ENCODE measurements around the gene LONP1. TPM values are rescaled to one million over a fixed set of nuclear protein-coding genes. Genes with fewer than 3 reads are reported as not detected.
A peak's percentile ranks its signal among the peaks of the same experiment; 100 is the strongest.
"Not testable (repeated sequence)": the region's sequence is repeated elsewhere in the genome, so short reads cannot be mapped to it uniquely, and the experiment has no call there.

LONP1 gene
- total RNA-seq, 1 donor = 163 TPM

DNA sequence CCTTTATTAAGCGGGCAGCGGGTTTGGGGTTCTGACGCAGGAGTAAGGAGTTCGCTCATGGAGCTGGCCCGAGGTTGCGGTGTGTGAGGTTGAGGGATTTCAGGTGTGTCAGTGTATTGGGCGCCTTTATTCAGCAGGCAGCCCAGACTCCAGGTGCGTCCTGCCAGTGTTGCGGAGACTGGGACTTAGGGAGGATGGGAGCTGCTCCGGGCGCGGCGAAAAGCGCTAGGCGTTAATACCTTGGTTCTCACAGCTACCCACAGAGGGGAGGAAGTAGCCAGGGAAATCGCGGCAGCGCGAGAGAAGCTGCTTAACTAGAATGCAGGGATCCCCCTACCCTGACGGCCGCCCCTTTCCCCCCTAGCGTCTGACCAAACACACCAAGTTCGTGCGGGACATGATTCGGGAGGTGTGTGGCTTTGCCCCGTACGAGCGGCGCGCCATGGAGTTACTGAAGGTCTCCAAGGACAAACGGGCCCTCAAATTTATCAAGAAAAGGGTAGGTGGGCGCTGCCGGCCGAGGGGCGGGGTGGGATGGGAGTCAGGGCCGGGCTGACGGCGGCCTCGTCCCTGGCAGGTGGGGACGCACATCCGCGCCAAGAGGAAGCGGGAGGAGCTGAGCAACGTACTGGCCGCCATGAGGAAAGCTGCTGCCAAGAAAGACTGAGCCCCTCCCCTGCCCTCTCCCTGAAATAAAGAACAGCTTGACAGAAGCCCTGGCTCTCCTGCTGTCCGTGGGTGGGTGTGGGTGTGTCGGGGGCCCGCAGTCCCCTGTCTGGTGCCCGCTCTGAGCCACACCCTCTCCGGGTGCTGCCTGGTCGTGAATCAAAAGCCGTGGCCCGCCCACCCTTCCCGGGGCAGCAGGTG lies 28.8 kb downstream of the LONP1 start:
- DNase-seq (ENCODE audit: insufficient read length, low spot score, missing footprints) = peak; percentile 93
- Histone ChIP-seq H3K9me3 (ENCODE audit: low read depth, low read length) (no peaks in the 10 kb centered on the region), H4K20me1 (ENCODE audit: insufficient read depth, low read length) (peaks cover 59% of the 10 kb centered on the region), H3K27me3 (ENCODE audit: insufficient read depth, low read length) (no peaks in the 10 kb centered on the region), H2AFZ (ENCODE audit: low read length) (no peak overlapping the region), H3K4me2 (ENCODE audit: insufficient read depth, low read length) (peak overlapping the region; percentile 91), H3K4me1 (ENCODE audit: insufficient read depth, low read length) (peaks cover 9% of the 10 kb centered on the region), H3K4me3 (ENCODE audit: insufficient read depth, low read length) (peak overlapping the region; percentile 96), H3K27ac (ENCODE audit: low read depth, low read length) (peak overlapping the region; percentile 86), H3K36me3 (ENCODE audit: insufficient read depth, low read length) (peaks cover 44% of the 10 kb centered on the region), H3K79me2 (ENCODE audit: insufficient read depth, low read length) (peaks cover 61% of the 10 kb centered on the region)
- TF ChIP-seq, protein P1, sequence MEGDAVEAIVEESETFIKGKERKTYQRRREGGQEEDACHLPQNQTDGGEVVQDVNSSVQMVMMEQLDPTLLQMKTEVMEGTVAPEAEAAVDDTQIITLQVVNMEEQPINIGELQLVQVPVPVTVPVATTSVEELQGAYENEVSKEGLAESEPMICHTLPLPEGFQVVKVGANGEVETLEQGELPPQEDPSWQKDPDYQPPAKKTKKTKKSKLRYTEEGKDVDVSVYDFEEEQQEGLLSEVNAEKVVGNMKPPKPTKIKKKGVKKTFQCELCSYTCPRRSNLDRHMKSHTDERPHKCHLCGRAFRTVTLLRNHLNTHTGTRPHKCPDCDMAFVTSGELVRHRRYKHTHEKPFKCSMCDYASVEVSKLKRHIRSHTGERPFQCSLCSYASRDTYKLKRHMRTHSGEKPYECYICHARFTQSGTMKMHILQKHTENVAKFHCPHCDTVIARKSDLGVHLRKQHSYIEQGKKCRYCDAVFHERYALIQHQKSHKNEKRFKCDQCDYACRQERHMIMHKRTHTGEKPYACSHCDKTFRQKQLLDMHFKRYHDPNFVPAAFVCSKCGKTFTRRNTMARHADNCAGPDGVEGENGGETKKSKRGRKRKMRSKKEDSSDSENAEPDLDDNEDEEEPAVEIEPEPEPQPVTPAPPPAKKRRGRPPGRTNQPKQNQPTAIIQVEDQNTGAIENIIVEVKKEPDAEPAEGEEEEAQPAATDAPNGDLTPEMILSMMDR (IDR thresholded peaks at IDR 0.05; ENCODE audit: extremely low read depth, low read depth, low read length) = no peak

DNA sequence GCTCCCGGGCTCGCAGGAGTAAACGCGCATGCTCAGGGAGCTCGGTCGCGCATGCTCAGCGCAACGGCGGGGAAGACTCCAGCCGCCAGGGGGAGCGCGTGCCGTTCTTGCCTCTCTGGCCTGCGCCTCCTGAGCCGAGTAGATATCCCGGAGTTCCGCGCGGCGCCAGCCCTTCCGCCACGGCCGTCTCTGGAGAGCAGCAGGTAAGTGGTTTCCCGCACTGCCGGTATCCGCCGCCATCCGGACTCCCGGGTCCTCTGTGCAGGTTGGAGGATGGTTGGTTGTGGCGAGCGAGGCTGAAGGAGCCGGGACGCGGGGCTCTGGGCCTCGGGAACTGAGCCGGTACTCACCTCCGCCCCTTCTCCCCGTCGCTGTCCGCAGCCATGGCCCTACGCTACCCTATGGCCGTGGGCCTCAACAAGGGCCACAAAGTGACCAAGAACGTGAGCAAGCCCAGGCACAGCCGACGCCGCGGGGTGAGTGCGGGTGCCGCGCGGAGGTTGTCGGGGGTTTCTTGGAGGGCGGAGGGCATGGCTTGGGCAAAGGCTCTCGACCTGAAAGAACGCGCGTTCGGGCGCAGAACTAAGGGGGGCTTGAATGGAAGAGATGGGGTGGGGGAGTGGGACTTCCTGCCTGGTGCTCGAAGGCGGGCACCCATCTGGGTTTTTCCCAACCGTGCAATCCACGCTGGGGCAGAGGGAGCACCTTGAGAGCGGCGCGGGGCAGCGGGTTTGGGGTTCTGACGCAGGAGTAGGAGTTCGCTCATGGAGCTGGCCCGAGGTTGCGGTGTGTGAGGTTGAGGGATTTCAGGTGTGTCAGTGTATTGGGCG lies 29.6 kb downstream of the LONP1 start, which contains the start of gene RPL36:
Gene RPL36, plus strand, starts transcription at position 171 of the 830 bp plus-strand sequence. Its CDS starts 213 bp downstream, at position 384.
- peak within 1 kb of the TSS; percentile 54 for H2AFZ ChIP-seq (ENCODE audit: low read length)
- TF ChIP-seq, protein P1 (IDR thresholded peaks at IDR 0.05; ENCODE audit: extremely low read depth, low read depth, low read length) = peak; percentile 96
- H4K20me1 ChIP-seq (ENCODE audit: insufficient read depth, low read length) = peaks cover 52% of the 10 kb centered on the region
- peaks cover 36% of the 10 kb centered on the region for H3K36me3 ChIP-seq (ENCODE audit: insufficient read depth, low read length)
- H3K27ac ChIP-seq (ENCODE audit: low read depth, low read length) = peak within 1 kb of the TSS; percentile 86
- peaks cover 9% of the 10 kb centered on the region for H3K4me1 ChIP-seq (ENCODE audit: insufficient read depth, low read length)
- no peaks in the 10 kb centered on the region for H3K9me3 ChIP-seq (ENCODE audit: low read depth, low read length)
- DNase-seq (ENCODE audit: insufficient read length, low spot score, missing footprints) = peak; percentile 100
- H3K4me2 ChIP-seq (ENCODE audit: insufficient read depth, low read length) = peak within 1 kb of the TSS; percentile 91
- peak within 1 kb of the TSS; percentile 96 for H3K4me3 ChIP-seq (ENCODE audit: insufficient read depth, low read length)
- H3K27me3 ChIP-seq (ENCODE audit: insufficient read depth, low read length) = no peaks in the 10 kb centered on the region
- peaks cover 52% of the 10 kb centered on the region for H3K79me2 ChIP-seq (ENCODE audit: insufficient read depth, low read length)

DNA sequence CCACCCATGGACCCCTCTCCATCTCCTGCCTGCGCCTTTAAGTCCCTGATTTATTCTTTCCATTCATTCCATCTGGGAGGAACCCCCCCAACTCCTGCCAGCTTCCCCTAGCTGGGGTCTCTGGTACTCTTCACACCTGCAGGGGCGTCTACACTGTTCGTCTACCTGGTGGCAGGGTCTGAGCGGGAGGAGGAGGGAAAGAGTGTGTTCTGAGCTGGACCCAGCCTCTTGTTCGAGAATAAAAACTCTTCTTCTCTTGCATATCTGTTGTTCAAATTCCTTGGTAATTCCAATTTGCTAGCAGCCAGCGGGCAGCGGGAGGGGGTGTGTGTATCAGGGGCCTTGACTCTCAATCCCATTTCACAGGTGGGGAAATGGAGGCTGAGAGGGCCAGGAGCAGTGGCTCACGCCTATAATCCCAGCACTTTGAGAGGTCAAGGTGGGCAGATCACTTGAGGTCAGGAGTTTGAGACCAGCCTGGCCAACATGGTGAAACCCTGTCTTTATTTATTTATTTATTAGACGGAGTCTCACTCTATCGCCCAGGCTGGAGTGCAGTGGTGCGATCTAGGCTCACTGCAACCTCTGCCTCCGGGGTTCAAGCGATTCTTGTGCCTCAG lies 31.6 kb downstream of the LONP1 start:
- not testable (repeated sequence) for H3K27me3 ChIP-seq (ENCODE audit: insufficient read depth, low read length); H2AFZ ChIP-seq (ENCODE audit: low read length); H3K27ac ChIP-seq (ENCODE audit: low read depth, low read length); DNase-seq (ENCODE audit: insufficient read length, low spot score, missing footprints); H3K4me1 ChIP-seq (ENCODE audit: insufficient read depth, low read length); H3K9me3 ChIP-seq (ENCODE audit: low read depth, low read length); H3K4me3 ChIP-seq (ENCODE audit: insufficient read depth, low read length); H3K4me2 ChIP-seq (ENCODE audit: insufficient read depth, low read length)
- Histone ChIP-seq H3K36me3 (ENCODE audit: insufficient read depth, low read length) (peaks cover 20% of the 10 kb centered on the region), H4K20me1 (ENCODE audit: insufficient read depth, low read length) (peaks cover 33% of the 10 kb centered on the region), H3K79me2 (ENCODE audit: insufficient read depth, low read length) (peaks cover 33% of the 10 kb centered on the region)

DNA sequence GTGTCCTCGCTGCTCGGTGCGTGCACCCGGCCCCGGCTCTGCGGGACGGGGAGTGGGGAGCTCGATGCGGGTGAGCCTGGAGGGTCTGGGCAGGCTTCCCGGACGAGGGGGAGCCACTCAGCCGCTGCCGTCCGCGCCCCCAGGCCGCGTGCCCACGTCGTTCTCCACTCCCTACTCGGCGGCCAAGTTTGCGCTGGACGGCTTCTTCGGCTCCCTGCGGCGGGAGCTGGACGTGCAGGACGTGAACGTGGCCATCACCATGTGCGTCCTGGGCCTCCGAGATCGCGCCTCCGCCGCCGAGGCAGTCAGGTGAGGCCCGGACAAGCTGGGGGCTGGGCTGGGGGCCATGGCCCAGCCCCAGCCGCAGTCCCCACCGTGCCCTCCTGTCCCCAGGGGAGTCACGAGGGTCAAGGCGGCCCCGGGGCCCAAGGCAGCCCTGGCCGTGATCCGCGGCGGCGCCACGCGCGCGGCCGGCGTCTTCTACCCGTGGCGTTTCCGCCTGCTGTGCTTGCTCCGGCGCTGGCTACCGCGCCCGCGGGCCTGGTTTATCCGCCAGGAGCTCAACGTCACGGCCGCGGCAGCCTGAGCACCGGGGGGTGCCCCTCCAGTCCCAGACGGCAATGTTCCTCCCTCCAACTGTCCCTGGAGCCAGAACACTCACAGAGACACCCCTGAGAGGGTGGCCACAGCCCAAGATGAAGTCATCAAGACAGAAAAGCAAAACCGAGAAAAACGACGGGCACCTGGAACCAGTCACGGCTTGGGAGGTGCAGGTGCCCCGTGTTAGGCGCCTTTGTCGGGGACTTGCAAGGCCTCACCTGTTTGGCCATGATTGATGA lies 32.4 kb downstream of the LONP1 start:
- Histone ChIP-seq H3K4me2 (ENCODE audit: insufficient read depth, low read length) (peak overlapping the region; percentile 76), H3K4me3 (ENCODE audit: insufficient read depth, low read length) (peak overlapping the region; percentile 77)

More for the DNA sequence above, 32.4 kb downstream of the LONP1 start:
- peak overlapping the region; percentile 85 for H2AFZ ChIP-seq (ENCODE audit: low read length)
- H3K9me3 ChIP-seq (ENCODE audit: low read depth, low read length) = no peaks in the 10 kb centered on the region
- TF ChIP-seq, protein P1 (IDR thresholded peaks at IDR 0.05; ENCODE audit: extremely low read depth, low read depth, low read length) = no peak
- no peak overlapping the region for H3K27ac ChIP-seq (ENCODE audit: low read depth, low read length)
- H4K20me1 ChIP-seq (ENCODE audit: insufficient read depth, low read length) = peaks cover 25% of the 10 kb centered on the region
- no peaks in the 10 kb centered on the region for H3K27me3 ChIP-seq (ENCODE audit: insufficient read depth, low read length)
- H3K4me1 ChIP-seq (ENCODE audit: insufficient read depth, low read length) = peaks cover 9% of the 10 kb centered on the region
- peaks cover 12% of the 10 kb centered on the region for H3K36me3 ChIP-seq (ENCODE audit: insufficient read depth, low read length)
- no peak for DNase-seq (ENCODE audit: insufficient read length, low spot score, missing footprints)
- peaks cover 25% of the 10 kb centered on the region for H3K79me2 ChIP-seq (ENCODE audit: insufficient read depth, low read length)
